Glutamatergic neuron (in vitro differentiated cells): ENCODE measurements around the gene HIPK2. TPM values are rescaled to one million over a fixed set of nuclear protein-coding genes. Genes with fewer than 3 reads are reported as not detected.
A peak's percentile ranks its signal among the peaks of the same experiment; 100 is the strongest.
"Not testable (repeated sequence)": the region's sequence is repeated elsewhere in the genome, so short reads cannot be mapped to it uniquely, and the experiment has no call there.

Source experiments
- DNase-seq: peaks from one replicate; pipeline ENCODE4 v3.0.0; 2022
- H3K27ac Mint-ChIP-seq: one replicate; pipeline ENCODE4 v1.8.0; 2020; ENCODE audit warnings: mild to moderate bottlenecking, mixed read lengths, inconsistent platforms; ENCODE audit not compliant: unreplicated experiment
- H3K27me3 Mint-ChIP-seq: one replicate; pipeline ENCODE4 v1.8.0; 2020; ENCODE audit warnings: mild to moderate bottlenecking, moderate library complexity, mixed read lengths, inconsistent platforms; ENCODE audit not compliant: unreplicated experiment
- H3K36me3 Mint-ChIP-seq: one replicate; pipeline ENCODE4 v1.8.0; 2020; ENCODE audit warnings: mild to moderate bottlenecking, mixed read lengths, inconsistent platforms; ENCODE audit not compliant: unreplicated experiment
- H3K4me1 Mint-ChIP-seq: one replicate; pipeline ENCODE4 v1.8.0; 2020; ENCODE audit warnings: mild to moderate bottlenecking, low read depth, mixed read lengths, inconsistent platforms; ENCODE audit not compliant: unreplicated experiment
- H3K4me3 Mint-ChIP-seq: one replicate; pipeline ENCODE4 v1.8.0; 2020; ENCODE audit warnings: mild to moderate bottlenecking, mixed read lengths, inconsistent platforms; ENCODE audit not compliant: unreplicated experiment
- H3K9me3 Mint-ChIP-seq: one replicate; pipeline ENCODE4 v1.8.0; 2020; ENCODE audit warnings: mild to moderate bottlenecking, moderate library complexity, mixed read lengths, inconsistent platforms; ENCODE audit not compliant: unreplicated experiment
- total RNA-seq: library from RNA; stranded (reverse); fragmentation: NEBNext Ultra II Directional; extraction: Animal tissue kit (Norgen Biotek cat#: 25700); gene quantifications from one replicate; pipeline ENCODE4 v1.2.1, GENCODE V29; 2021; ENCODE audit not compliant: unreplicated experiment
- TF ChIP-seq, protein P1 (sequence below): fragments of 200-600 bp; sonication (generic); IDR thresholded peaks from one replicate; pipeline ENCODE4 v1.5.0; 2021; ENCODE audit not compliant: partially characterized antibody, unreplicated experiment

Gene HIPK2
- total RNA-seq, 1 donor from 2014 or later: 36.9 TPM

DNA sequence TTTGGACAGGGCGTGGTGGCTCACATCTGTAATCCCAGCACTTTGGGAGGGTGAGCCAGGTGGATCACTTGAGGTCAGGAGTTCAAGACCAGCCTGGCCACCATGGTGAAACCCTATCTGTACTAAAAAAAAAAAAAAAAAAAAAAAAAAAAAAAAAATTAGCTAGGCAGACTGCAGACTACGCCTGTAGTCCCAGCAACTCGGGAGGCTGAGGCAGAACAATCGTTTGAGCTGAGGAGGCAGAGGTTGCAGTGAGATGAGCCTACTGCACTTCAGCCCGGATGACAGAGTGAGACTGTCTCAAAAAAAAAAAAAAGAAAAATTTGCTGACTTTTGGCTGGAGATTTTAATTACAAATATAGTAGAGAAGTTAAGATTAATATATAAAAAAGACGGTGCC is 104.0 kb downstream of the HIPK2 start:
- H3K4me3 Mint-ChIP-seq: no peak overlapping the region
- H3K36me3 Mint-ChIP-seq: peaks cover 5% of the 10 kb centered on the region
- H3K9me3 Mint-ChIP-seq: peaks cover 3% of the 10 kb centered on the region
- H3K27ac Mint-ChIP-seq: peak overlapping the region; percentile 45
- H3K27me3 Mint-ChIP-seq: no peaks in the 10 kb centered on the region
- H3K4me1 Mint-ChIP-seq: peaks cover 17% of the 10 kb centered on the region
- DNase-seq: no peak
- TF ChIP-seq, protein P1, sequence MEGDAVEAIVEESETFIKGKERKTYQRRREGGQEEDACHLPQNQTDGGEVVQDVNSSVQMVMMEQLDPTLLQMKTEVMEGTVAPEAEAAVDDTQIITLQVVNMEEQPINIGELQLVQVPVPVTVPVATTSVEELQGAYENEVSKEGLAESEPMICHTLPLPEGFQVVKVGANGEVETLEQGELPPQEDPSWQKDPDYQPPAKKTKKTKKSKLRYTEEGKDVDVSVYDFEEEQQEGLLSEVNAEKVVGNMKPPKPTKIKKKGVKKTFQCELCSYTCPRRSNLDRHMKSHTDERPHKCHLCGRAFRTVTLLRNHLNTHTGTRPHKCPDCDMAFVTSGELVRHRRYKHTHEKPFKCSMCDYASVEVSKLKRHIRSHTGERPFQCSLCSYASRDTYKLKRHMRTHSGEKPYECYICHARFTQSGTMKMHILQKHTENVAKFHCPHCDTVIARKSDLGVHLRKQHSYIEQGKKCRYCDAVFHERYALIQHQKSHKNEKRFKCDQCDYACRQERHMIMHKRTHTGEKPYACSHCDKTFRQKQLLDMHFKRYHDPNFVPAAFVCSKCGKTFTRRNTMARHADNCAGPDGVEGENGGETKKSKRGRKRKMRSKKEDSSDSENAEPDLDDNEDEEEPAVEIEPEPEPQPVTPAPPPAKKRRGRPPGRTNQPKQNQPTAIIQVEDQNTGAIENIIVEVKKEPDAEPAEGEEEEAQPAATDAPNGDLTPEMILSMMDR: no peak

DNA sequence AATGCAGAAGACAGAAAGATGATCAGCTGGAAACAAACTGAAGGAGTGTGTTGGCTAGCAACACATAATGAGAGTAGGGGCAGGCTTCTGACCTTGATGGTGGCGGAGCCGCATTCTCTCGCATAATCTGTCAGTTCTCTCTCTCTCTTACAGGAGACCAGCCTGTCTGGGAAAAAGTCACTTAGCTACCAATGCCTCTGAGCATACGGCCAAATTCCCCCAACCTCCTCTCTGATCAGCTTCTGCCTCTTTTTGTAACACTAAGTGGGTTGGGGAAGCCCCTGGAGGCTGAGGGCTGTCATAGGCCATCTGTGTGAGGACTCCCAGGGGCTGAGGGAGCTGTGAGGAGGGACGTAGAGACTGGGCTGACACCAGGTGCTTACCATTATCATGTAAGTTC is 104.6 kb downstream of the HIPK2 start:
- Mint-ChIP-seq H3K27ac (peak overlapping the region; percentile 45), H3K4me3 (peak overlapping the region; percentile 65), H3K4me1 (peaks cover 17% of the 10 kb centered on the region), H3K36me3 (peaks cover 5% of the 10 kb centered on the region), H3K27me3 (no peaks in the 10 kb centered on the region), H3K9me3 (peaks cover 3% of the 10 kb centered on the region)
- TF ChIP-seq, protein P1: peak; percentile 19
- DNase-seq: peak; percentile 75

DNA sequence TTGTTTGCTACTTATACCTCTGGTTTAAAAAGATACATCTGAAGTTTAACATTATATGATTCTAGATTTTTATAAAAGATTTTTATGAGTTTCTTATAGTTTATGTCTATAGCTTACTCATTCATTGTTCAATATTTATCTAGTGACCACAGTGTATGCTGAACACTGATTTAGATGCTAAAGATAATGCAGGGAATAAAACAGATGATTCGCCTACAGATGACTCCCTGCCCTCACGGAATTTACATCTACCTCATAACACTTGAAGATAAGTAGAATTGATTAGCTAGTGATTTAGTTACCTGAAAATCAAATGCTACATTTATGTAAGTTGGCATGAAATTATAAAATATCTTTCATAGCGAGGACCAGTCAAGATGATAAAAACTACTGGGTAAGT is 105.8 kb downstream of the HIPK2 start:
- TF ChIP-seq, protein P1: no peak
- Mint-ChIP-seq H3K27me3 (no peaks in the 10 kb centered on the region), H3K9me3 (no peaks in the 10 kb centered on the region), H3K36me3 (peaks cover 5% of the 10 kb centered on the region), H3K4me1 (peaks cover 17% of the 10 kb centered on the region), H3K27ac (no peak overlapping the region), H3K4me3 (no peak overlapping the region)
- no peak for DNase-seq

DNA sequence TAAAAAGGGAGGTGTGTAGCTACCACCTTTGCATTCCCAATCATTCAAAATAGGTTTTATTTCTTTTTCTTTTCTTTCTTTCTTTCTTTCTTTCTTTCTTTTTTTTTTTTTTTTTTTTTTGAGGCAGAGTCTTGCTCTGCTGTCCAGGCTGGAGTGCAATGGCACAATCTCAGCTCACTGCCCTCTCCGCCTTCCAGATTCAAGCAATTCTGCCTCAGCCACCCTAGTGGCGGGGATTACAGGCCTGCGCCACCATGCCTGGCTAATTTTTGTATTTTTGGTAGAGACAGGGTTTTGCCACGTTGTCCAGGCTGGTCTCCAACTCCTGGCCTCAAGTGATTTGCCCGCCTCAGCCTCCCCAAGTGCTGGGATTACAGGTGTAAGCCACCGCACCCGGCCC is 107.1 kb downstream of the HIPK2 start:
- not testable (repeated sequence) for H3K27ac Mint-ChIP-seq, H3K27me3 Mint-ChIP-seq, H3K4me3 Mint-ChIP-seq, H3K36me3 Mint-ChIP-seq, H3K9me3 Mint-ChIP-seq, DNase-seq
- H3K4me1 Mint-ChIP-seq: peaks cover 21% of the 10 kb centered on the region

DNA sequence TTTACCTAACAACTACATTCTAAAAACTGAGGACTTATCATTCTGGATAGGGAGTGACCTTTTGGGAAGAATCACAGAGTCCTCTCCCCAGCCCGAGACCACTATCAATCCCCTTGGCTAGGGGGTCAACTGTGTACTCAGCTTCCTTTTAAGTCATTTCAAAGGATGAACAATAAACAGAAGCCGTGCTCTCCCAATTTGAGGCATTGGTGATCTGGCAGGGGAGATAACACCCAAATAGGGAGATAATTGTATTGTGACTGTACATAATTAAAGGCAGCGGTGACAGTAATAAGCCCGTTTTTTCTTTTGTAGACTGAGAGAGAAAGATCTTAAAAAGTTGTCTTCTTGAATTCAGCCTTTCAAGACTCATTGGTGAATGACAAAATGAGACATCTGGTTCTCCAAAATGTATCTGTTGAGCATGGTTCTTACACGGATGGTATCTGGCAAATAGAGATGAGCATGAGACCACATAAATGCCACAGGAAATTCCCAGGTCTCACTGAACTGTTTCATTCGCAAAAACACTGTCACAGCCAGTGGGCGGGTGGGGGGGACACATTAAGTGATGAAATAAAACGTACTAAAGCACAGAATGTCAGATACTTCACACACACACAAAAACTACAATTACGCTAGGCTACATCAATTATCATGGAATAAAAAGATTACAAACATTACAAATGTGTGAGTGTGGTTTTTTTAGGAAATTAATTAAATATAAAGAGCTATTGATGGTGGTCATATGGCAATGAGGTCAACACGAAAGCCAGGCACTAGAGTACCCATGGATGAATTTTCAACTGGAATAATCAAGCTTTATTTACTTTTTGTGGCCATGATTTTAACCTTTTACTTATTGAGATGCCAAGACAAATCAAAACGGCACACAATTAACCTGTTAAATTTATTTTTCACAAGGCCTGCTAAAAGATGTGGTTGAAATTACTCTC is 108.4 kb downstream of the HIPK2 start:
- Mint-ChIP-seq H3K9me3 (no peaks in the 10 kb centered on the region), H3K4me1 (peaks cover 20% of the 10 kb centered on the region), H3K4me3 (no peak overlapping the region), H3K36me3 (no peaks in the 10 kb centered on the region), H3K27ac (no peak overlapping the region), H3K27me3 (no peaks in the 10 kb centered on the region)
- DNase-seq: no peak
- TF ChIP-seq, protein P1: no peak
